NCI-H2029 treated with DMSO at 0.1 percent for 48 hours (cell line): ENCODE data around the gene NTM.

ENCODE experiments used
- DNase-seq: peaks from one replicate; lab custom pipeline; 2025; lab: John Stamatoyannopoulos, UW

Gene NTM

DNA sequence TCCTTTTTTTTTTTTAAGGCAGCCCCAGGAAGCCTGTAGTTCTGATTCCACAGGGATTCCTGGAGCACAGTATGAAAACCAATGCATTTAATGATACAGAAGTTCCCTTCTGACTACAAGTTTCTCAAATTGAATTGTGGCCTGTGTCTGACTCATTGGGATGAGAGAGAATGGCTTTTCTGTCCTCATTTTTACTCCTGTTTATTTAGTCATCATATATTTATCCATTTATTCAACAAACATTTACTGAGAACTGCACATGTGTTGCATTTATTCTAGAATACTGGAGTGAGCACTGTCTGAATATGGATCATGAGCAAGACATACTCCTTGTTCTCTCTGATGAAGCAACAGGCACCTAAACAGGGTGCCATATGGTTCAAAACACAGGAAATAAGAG is 231.2 kb downstream of the NTM start:
- no peak for DNase-seq

DNA sequence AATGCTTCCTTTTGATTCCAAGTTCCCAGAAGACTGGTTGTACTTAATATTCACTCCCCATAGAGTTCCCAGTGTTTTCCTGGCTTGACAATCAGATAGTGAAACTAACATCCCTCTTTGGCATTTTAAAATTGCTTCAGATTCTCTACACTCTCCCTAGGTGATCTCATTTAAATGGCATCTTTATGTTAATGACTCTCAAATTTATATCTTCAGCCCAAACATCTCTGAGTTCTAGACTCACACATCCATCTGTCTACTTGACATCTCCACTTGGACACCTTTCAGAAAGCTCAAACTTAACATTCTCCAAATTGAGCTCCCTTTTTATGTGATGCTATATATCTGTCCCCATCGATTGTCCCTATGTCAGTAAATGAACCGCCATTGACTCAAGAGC is 232.0 kb downstream of the NTM start:
- DNase-seq: no peak

DNA sequence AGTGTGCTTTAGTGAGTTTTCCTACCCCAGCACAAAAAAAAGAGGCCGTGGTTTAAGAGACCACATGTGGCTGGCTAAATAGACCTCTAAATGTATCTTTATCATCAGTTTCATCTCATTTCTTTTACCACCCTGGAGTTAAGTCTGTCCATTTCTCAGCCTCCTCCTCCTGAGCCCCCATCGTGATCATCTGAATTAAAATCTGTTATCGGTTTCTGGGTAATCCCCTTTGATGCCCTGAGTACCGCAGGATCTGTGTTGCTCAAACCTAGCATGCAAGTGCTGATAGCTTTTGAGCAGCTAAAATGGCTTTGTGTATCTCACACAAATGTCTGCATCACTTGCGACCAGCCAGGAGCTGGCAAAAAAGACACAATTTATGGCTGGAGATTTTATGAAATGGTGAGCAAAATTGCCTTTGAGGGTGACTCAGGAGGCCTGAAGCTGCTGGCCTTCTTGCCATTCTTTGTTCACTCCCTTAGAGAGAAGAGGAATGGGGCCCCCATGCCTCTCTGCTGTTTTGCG is 236.5 kb downstream of the NTM start:
- no peak for DNase-seq

DNA sequence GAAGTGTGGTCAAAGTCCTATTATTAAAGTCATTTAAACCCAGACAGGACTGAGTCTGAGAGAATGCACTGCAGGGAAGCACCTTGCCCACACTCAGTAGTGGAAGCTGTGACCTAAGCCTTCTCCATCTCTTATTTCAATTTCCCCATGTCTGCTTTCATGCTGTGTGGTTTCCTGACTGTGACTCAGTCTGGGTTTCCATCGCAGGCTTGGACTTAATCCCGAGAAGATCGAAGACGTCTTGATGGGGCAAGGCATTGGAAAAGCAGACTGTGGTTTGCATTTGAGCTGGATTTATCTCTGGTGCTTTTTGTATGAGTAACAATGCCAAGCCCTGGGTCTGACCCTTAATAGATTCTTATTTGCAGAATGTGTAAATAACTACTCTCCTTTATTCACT is 238.9 kb downstream of the NTM start:
- no peak for DNase-seq

DNA sequence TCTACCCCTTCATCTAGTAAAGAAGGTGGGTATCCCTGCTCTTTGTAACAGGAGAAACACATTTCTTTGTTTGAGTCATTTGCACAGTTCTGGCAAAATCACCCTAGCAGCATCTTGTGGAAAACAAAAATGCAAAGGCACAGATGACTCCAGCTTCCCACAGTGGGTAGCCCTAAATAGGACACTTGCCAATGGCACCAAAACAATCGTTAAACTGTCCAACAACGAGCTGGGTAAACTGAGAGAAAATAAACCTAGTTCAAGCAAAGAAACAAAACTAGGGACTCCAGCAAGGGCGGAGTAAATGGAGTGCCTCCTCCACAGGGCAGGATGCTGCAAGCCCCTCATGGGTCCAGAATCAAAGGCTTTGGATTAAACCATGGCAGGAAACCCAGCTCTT is 239.5 kb downstream of the NTM start:
- no peak for DNase-seq

DNA sequence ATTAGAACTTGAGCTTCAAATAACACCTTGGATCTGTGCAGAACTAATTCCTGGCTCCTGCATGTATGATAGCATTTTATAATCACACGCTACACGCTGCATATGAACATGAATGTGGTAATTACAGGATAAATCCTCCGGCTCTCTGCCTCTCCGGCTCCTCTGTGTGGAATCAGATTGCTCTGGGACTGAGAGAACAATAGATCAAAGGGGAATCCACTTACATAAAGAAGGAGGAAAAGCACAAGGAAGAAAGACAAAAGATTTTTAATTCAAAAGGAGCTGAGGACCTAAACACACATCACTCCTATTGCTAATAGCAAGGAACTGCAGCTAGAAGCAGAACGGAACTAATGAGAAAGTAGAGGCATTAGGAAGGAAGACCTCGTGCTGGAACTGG is 240.9 kb downstream of the NTM start:
- DNase-seq: no peak

DNA sequence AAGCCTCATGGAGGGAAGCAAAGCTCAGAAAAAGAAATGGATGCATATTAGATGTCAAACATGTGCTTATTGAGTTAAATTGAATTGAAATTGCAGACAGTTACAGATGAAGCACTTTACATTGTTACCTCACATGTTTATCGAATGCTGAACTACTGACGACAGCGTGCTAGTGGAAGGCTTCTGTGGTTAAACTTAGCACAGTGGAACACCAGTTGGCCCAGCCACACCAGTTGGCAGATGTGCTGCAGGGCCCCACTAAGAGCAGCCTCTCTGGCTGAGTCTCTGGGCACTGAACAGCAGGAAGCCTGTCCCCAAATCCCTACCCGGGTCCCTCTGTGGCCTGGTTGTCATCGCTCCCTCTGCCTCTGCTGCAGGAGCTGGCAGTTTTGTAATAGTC is 242.1 kb downstream of the NTM start:
- no peak for DNase-seq

DNA sequence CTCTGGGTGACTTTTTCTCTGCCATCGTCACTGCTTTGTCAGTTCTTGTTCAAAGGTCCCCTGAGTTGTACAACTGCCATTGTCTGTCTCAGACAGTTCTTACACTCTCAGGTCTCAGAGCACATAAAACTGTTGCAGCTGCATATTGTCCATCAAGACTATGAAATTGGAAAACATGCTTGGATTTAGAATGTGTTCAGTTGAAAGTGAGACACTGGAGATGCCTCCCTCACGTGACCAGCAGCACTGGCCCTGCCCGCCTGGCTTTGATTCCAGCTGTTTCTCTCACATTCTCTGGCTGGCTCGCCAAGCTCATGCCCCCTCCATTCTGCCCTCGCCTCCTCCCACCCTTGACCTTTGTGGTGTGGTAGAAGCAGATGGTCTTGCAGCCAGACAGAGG is 244.2 kb downstream of the NTM start:
- DNase-seq: no peak

DNA sequence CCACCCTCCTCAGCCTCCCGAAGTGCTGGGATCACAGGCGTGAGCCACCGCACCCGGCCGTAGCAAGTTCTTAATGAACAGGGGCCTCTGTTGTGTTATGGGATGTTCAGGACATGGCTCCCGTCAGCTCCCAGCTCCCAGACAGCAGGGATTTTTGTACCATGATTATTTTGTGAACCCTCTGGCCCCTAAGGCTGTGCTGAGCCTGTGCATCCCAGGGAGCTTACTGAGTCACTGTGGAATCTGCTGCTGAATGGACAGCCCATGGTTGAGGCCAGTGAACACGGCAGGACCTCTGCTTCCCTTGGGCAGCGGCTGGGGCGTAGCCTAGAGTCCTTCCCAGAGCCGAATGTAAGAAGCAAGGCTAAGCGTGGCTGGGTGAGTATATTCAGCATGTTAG is 245.2 kb downstream of the NTM start:
- no peak for DNase-seq

DNA sequence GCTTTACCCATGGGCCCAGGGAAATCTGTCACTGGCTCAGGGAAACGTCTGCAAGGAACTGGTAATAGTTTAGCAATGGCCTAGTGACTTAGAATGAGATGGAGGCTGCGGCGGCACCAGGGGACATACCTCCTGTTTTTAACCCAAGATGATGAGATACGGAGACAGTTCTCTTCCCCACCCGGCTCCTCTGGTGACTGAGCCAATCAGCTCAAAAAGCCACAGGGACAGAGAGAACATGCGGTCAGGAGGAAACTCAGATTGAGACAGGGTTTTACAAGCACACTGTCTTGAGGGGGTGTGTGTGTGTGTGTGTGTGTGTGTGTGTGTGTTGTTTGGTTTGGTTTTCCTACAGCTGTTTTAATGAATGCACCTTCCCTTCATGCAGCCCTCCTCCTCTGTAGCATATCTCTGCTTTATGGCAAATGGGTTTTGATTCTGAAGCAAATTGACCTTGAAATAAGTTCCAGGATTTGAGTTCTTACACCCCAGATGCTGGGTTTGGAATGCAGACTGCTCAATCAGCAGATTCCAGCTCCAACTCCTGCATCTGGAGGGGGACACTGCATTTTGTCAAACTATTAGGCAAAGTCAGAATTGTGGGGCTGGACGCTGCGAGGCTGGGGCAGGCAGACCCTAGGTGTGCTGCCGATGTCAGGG is 246.2 kb downstream of the NTM start:
- no peak for DNase-seq

DNA sequence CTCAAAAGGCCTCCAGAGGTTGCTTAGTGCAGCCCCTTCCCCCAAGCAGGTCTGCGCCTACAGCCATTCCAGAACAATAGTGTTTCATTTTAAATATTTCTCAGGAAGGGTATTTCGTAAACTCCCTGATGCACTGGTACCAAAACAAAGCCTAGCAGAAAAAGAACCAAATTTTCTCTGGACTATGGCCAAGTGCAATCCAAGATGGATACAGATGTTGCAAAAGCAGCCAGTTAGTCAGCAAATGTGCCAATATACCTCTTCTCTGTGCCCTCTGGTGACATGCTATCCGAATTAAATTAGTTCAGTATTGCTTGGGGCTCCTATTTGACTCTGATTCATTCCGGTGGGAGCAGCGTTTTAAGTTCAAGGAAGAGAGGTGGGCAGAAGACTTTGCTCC is 247.8 kb downstream of the NTM start:
- DNase-seq: no peak

DNA sequence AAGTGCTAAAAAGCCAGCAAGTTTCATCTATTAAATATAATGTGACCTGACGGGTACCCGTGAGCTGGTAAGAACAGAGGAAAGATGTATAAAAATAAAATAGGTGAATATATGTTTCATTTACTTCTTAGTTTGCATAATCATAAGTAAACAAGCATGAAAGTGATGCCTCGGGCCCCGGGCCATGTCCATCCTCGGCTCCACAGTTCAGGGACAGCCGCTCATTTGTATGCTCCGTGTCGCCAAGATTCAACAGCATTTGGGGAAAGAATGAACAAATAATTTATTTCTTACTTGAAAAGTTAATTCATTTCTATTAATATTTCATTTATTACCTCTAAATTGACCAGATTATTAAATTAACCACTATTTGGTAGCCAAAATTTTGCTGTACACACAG is 251.8 kb downstream of the NTM start:
- no peak for DNase-seq

DNA sequence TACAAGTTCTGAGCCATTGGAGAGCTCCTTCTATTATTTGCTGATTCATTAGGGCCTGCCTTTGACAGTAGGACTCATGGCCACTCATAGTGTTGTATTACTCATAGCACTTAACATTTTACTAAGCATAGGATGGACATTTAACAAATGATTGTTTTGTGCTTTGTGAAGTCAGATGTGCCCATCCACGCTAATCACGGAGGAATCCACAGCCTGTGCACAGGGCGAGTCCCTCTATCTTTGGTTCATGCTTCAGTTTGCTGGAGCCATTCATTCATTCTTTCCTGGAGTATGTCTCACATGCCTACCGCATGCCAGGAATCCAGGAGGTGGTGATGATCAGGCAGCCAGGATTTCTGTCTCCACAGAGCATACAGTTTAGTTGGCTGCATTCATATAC is 254.1 kb downstream of the NTM start:
- DNase-seq: no peak

DNA sequence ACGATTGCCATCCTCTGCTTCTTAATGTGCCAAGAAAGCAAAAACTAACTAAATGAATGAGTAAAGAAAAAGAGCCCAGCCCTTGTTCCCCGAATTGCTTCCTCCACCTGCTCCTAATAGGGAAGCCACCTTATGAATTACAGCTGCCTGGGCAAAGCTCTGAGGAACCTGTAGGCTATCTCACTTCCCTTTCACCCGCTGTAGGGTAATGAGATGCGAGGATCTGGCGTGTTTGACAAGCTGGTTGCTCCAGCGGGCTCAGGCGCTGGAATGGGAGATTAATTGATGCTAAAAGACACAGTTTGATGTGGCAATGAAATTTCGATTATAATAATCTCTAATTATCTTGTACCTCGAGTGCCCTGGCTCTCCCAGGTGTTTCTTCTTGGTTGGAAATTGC is 256.4 kb downstream of the NTM start:
- no peak for DNase-seq

DNA sequence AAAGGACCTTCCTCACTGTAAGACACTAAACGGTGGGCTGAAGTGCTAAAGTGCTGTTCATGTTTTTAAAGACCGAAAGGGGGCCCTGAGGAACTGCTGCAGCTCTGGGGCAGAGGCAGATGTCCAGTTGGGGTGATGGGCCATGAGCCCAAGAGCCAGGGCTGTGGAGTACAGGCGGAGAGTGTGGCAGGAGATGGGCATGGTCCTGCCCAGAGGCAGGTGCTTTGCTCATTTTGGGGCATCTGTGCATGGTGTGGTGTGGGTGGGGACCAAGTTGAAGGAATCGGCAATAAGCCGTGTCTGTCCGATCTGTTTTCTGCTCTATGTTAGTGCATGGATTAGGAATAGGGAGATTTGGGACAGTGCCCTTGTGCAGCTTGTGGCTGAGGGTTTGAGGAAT is 258.3 kb downstream of the NTM start:
- DNase-seq: no peak

DNA sequence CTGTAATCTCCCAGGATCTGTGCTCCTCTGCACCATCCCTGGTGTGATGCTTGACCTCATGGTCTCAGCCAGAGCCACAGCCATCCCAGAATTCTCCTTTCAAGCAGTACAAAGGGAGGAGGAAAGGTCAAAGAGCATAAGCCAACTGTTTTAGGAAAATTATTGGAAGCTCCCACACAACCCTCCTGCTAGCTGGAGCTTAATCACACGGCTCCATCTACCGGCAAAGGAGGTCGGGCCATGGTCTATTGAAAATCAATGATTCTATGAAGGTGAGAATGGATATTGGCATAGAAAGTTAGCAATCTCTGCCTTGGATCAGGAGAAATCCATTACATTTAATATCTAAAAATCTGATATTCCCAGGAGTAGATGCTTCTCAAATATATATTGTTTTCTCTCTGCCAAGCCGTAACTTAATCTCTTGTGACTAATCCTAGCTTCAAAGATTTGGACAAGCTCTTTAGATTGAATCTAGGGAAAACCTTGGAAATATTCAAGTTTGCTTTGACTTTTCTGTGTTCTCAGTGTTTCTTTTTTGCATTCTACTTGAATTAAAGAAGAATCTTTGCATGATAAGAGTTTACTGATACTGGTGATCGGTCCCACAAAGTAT is 259.6 kb downstream of the NTM start:
- DNase-seq: no peak

DNA sequence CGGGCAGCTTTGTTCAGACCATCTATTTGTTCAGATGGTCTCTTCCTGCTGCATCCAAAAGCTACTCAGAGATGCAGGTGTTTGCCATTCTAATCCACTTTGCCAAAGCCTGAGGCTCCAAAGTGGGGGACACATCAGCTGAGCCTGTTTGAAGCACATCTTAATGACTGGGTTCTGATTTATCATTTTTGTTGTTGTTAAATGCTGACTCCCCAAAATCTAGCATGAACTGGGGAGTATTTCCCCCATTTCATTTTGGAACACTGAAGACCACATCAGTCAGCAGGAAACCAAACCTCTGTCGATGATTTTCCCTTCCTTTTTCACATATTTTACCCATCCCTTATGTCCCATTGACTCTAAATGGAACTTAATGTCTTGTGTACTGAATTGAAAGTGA is 262.6 kb downstream of the NTM start:
- DNase-seq: no peak

DNA sequence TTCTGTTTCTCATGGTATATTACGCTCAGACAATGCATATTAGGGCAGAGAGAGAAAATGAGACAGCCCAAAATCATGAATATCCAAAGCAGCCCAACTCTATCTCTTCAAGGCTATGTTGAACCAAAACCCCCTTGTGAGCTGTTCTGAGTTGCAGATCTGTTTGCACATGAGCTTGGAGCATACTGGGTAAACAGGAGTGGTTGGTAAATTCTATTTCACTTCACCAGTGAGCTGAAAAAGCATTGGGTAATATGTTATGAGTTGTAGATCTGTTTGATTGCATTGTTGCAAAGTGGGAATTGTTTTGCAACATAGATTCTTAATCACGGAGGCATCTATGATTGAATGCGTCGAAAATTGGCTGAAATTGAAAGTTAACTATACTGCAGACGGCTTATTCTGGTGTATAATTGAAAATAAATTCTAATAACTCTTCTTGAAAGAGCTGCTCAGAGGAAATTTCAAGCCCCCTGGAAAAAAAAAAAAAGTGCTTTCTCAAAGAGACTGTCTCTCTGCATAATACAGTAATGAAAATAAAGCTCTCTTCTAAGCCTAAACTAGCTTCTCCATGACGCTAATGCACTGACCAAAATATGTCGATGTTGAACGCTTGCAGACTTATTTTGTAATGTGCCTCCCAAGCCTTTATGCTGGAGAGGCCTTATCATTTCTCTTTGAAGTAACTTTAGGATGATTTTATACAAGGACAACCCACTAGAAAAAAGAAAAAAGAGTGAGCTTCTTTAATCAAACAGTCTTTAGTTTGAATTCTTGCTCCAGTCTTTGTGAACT is 263.7 kb downstream of the NTM start:
- DNase-seq: no peak

DNA sequence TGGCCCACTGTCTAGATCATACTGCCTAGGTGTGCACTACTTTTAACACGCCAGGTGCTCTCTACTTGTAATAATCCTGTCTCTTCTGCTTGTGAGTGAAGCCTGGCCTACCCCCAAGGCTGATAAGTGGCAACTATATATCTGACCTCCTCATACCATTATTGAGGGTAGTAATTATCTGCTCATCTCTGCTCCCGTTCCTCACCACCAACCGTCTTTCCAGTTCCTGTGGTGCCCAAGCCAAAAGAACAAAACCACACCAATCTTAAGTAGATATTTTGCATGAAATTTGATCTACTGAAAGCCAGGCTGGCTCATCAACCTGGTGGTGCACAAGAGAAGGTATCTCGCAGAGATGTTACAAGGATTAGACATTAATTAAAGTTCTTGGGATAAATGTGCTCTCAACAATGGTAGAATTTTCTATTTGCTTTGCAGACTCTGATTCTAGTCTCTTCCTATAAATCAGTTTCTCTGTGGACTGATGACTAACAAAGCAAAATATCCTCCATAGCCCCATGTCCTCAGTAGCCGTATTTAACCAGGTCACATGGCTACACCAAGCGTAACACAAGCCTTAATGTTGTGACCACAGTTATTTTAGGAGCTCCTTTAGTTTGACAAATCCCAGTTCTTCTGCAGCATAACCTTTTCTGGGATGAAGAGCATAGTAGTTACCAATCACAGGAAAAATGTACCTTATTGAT is 267.2 kb downstream of the NTM start:
- no peak for DNase-seq

DNA sequence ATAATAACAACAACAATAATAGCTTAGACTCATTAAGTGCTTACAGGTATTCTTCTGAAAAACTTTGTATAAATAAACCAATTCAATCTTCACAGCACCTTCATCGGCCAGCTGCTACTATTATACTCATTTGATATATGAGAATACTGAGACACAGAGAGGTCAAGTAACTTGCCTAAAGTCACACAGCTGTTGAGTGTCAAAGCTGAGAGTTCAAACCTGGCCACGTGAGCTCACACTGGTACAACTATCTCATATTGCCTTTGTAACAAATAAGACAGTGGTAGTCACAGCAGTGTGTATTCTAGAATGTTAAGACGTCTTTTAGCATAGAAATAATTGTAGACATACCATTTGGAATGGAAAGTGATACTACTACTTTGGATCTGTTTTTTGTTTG is 268.5 kb downstream of the NTM start:
- no peak for DNase-seq

DNA sequence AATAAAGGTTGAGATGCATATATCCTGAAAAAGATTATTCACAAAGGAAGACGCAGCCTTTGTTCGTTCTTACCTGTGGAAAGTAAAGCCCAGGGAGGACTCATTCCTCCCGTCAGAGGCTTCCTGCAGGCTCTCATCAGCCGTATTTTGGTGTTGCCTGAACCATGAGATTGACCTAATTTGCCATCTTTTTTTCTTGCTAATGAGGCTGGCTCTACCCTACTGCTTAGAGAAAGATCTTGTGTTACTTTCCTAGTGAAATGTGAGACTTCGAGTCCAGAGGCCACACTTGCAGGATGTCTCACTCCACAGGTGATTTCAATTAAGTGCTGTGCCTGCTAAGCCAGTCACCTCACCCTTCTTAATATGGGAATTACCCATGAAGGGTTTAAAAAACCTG is 269.9 kb downstream of the NTM start:
- no peak for DNase-seq

DNA sequence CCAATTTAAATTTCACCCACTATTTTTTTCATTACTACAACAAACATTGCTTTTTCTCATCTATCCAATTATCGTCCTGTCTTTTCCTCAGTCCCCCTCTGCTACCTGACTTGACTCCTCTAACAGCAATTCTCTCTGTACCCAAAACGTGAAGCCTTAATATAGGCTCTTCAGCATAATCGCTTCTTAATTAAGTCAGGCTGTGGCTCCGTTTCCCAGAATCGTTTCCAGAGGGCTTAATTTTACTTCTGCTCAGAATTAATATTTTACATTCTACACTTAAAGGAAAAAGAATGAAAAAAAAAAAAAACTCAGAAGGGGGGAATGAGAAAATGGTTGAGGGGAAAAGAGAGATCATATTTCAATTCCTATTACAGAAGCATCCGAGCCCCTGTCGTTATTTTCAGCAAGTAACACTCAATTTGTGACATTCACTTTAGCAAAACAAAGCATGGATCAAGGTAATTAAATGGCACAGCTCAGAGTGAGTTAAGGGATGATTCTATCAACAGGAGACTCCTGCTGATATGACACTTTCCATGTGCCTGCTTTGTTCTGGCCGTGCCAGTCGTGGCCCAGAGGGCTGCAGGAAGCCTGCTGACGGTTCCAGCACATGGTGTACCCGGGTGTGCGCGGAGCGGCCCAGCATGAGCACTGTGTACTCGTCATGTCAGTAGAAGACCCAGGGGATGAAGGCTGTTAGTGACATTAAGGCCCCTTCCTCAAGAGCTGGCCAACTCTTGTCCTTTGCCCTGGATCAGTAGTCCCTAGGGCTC is 272.5 kb downstream of the NTM start:
- no peak for DNase-seq
